Ammon's horn (tissue), 1 donor: ENCODE data around the gene PACRG.

Source experiments
- DNase-seq: peaks from one replicate; pipeline ENCODE4 v3.0.0-alpha.2; 2016; ENCODE audit warnings: low spot score

Gene PACRG

GRCh38 chr6:163176097-163176496 is 448.3 kb downstream of the PACRG start:
- DNase-seq = no peak

GRCh38 chr6:163177007-163177406 is 449.2 kb downstream of the PACRG start:
- DNase-seq = no peak

GRCh38 chr6:163177892-163178420 is 450.2 kb downstream of the PACRG start:
- DNase-seq = peak; percentile 66

- no peak for DNase-seq
Measured at GRCh38 chr6:163179061-163179460, 451.3 kb downstream of the PACRG start.

- no peak for DNase-seq
Measured at GRCh38 chr6:163179721-163180120, 451.9 kb downstream of the PACRG start.

- DNase-seq = peak; percentile 97
Measured at GRCh38 chr6:163180874-163181541, 453.2 kb downstream of the PACRG start.

- DNase-seq = no peak
Measured at GRCh38 chr6:163181666-163182180, 453.9 kb downstream of the PACRG start.

- DNase-seq = no peak
Measured at GRCh38 chr6:163182696-163183095, 454.9 kb downstream of the PACRG start.

GRCh38 chr6:163183806-163184205 is 456.0 kb downstream of the PACRG start:
- no peak for DNase-seq

GRCh38 chr6:163185744-163186143 is 458.0 kb downstream of the PACRG start:
- no peak for DNase-seq

- DNase-seq = no peak
Measured at GRCh38 chr6:163186527-163186926, 458.8 kb downstream of the PACRG start.

GRCh38 chr6:163187201-163187600 is 459.4 kb downstream of the PACRG start:
- no peak for DNase-seq

GRCh38 chr6:163187606-163188005 is 459.8 kb downstream of the PACRG start:
- no peak for DNase-seq

GRCh38 chr6:163188746-163189145 is 461.0 kb downstream of the PACRG start:
- no peak for DNase-seq

GRCh38 chr6:163189609-163190008 is 461.8 kb downstream of the PACRG start:
- peak; percentile 93 for DNase-seq

GRCh38 chr6:163190786-163191185 is 463.0 kb downstream of the PACRG start:
- no peak for DNase-seq

GRCh38 chr6:163191704-163192537 is 464.1 kb downstream of the PACRG start:
- DNase-seq = peak; percentile 77

- peak; percentile 36 for DNase-seq
Measured at GRCh38 chr6:163192591-163192990, 464.8 kb downstream of the PACRG start.

- DNase-seq = peak; percentile 27
Measured at GRCh38 chr6:163193326-163193725, 465.6 kb downstream of the PACRG start.

- DNase-seq = no peak
Measured at GRCh38 chr6:163195721-163196691, 468.2 kb downstream of the PACRG start.

- no peak for DNase-seq
Measured at GRCh38 chr6:163197839-163198238, 470.1 kb downstream of the PACRG start.

GRCh38 chr6:163198396-163198795 is 470.6 kb downstream of the PACRG start:
- no peak for DNase-seq
